OCI-LY1 (cell line): Measurements from ENCODE around the gene OSBPL5.

Experiments used
- CTCF ChIP-seq: fragments of 200-600 bp; sonication (generic), shearing (Covaris generic); IDR thresholded peaks from 2 replicates; pipeline ENCODE4 v1.5.1; 2017; ENCODE audit warnings: mild to moderate bottlenecking, antibody characterized with exemption, low read length, moderate library complexity, mixed read lengths
- EZH2 ChIP-seq: fragments of 200-600 bp; sonication (generic), shearing (Covaris generic); IDR thresholded peaks from 2 replicates; pipeline ENCODE4 v1.8.0; 2017; ENCODE audit warnings: borderline replicate concordance, mixed run types, mild to moderate bottlenecking, antibody characterized with exemption, low read length, moderate library complexity, mixed read lengths

- TF ChIP-seq CTCF (no peak), EZH2 (no peak)
These were observed 68.1 kb downstream of the OSBPL5 start for GRCh38 chr11:3096909-3097530.
